GM03348 (cell line): ENCODE data around the gene SAG.
A peak's percentile ranks its signal among the peaks of the same experiment; 100 is the strongest.
"Not testable (repeated sequence)": the region's sequence is repeated elsewhere in the genome, so short reads cannot be mapped to it uniquely, and the experiment has no call there.

ENCODE experiments used
- DNase-seq: peaks from one replicate; pipeline ENCODE4 v3.0.0; 2012; ENCODE audit warnings: low spot score

SAG gene

DNA sequence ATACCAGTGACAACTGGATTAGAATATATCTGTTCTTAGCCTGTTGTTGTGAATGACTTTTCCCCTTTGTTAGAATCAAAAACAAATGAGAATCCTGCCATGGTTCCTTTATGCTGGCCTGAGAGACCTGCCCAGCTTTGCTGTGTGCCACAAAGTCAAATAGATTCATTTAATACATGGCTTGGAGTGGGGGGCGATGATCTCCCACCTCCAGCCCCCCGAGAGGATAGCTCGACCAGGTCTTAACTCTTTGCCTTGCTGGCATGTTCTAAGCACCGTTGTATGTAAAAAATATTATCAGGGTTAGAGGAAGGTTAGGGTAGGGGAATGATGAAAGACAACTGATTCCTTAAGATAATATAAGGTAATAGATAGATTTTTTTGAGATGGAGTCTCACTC, 24.5 kb downstream of the SAG start:
- no peak for DNase-seq

DNA sequence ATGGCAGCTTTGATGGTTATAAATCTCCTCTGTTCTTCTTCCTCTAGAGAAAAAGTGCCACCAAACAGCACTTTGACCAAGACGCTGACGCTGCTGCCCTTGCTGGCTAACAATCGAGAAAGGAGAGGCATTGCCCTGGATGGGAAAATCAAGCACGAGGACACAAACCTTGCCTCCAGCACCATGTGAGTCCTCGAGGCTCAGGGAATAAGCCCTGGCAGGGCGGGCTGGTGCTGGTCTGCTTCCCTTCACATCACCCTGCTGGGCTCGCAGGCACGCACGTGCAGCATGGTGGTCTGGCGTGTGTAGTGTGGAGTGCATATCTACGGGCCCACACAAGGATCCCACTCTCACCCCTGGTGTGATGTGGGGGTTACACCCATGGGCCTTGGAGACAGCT, 27.3 kb downstream of the SAG start:
- DNase-seq, result no peak

DNA sequence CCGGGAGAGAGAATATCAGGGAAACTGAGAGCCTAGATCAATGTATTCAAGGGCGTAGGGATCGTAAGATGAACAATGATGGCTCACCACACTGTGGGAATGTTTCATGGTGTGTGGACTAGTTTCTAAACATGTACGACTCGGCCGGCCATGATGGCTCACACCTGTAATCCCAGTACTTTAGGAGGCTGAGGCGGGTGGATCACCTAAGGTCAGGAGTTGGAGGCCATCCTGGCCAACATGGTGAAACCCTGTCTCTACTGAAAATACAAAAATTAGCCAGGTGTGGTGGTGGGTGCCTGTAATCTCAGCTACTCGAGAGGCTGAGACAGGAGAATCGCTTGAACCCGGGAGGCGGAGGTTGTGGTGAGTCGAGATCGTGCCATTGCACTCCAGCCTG, 28.5 kb downstream of the SAG start:
- DNase-seq, result not testable (repeated sequence)

GRCh38 chr2:233336541-233336940, 28.9 kb downstream of the SAG start:
- DNase-seq, result no peak

- DNase-seq, result no peak
These were observed 30.4 kb downstream of the SAG start for GRCh38 chr2:233338046-233338445.

- DNase-seq, result no peak
These were observed 31.3 kb downstream of the SAG start for GRCh38 chr2:233338812-233339368.

- no peak for DNase-seq
These were observed 31.8 kb downstream of the SAG start for GRCh38 chr2:233339427-233339826.

DNA sequence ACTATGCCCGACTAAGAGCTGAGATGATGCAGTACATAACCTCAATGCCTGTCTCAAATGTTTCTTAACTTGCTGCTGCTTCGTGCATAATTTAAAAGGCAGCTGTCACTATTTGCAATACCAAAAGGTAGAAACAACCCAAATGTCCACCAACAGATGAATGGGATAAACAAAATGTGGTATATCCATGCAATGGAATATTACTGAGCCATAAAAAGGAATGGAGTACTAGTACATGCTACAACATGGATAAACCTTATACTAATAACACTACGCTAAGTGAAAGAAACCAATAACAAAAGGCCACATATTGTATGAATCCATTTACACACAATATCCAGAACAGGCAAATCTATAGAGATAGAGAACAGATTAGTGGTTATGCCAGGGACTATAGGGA, 33.7 kb downstream of the SAG start:
- no peak for DNase-seq

DNA sequence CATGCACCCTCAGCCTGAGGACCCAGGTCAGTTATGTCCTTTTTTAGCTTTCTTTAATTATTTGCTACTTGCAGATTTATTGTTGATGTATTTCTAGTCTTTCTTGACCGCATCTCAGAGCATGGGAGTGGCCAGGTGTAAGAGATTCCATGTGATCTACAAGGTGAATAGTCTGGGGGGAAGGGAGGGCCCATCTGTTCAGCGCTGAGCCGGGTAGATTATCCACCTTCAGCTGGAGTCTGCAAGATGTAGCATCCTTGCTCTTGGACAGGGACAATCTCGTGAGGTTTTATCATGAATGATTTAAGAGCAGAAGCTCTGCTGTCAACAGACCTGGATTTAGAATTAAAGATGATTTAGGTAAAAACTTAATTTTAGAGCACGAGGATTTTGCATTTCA, 34.7 kb downstream of the SAG start:
- no peak for DNase-seq

DNA sequence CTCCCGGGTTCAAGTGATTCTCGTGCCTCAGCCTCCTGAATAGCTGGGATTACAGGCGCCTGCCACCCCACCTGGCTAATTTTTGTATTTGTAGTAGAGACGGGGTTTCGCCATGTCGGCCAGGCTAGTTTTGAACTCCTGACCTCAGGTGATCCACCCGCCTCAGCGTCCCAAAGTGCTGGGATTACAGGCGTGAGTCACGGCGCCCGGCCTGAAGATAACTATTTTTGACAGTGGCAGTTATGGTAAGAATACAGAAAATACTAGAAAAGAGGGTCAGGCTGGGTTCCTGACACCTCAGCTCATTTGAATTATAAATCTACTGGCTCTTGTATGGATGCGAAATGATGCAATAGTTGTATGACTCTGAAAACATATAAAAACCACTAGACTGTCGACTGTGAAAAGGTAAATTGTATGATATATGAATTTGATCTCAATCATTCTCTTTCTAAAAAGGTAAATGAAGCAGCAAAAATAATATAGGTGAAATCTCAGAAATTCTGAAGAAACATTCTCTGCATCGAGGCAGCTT, 35.6 kb downstream of the SAG start:
- DNase-seq, result no peak

- no peak for DNase-seq
These were observed 38.8 kb downstream of the SAG start for GRCh38 chr2:233346376-233346775.

GRCh38 chr2:233346930-233347329, 39.3 kb downstream of the SAG start:
- no peak for DNase-seq

DNA sequence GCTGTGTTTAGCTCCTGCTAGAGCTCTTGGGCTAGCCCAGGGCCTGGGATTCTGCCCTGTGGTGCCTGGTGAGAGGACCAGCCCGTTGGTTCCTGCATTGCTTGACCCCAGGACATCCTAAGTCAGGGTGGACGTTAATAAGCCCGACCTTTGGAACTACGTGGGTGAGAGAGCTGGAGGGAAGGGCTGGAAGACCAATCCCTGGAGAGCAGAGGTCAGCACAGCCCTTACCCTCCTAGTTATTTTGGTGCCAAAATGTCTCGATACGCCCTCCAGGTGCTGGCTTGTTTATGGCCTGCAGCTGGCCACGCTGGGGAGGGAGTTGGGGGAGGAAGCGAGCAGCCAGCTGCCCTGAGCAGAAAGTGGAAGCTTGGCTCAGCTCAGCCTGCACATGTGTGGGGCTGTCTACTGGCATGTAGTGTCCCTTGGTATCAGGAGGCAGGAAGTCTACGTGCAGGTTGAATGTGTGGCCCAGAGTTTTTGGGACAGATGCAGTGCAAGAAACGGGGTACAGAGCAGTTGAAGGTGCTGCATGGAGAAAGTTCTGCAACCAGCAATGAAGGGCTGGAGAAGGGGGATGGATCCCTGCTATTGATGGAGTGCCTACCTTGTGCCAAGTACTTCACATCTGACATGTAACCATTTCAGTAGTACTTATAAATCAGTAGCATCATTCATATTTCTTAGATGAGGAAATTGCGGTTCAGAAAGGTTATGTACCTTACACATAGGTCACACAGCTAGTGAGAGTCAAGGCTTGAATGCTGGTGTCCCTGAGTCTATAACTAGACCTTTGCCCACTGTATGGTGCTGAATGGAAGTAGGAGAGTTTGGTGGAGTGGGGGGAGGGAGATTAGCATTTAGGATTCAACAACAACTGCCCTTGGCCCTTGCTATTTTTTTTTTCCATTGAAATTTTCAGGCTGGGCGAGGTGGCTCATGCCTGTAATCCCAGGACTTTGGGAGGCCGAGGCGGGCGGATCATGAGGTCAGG, 41.7 kb downstream of the SAG start:
- no peak for DNase-seq

DNA sequence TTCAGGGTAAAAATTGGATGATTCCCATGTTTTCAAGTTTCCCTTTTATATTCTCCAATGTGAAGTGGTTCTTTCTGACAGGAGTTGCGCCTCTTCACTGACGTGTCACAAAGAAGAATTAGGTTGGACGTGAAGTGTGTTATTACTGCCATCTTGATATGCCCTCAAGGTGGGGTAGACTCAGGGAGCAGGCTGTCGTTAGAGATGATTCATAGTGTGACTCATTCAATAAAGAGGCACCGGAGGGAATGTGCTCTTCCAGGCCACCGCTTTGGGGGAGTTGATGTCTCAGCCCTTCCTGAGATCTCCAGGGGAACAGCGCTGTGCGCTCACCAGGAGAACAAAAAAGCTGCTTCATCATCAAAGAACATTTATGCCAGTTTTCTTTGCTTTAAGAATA, 43.1 kb downstream of the SAG start:
- DNase-seq, result peak; percentile 84

DNA sequence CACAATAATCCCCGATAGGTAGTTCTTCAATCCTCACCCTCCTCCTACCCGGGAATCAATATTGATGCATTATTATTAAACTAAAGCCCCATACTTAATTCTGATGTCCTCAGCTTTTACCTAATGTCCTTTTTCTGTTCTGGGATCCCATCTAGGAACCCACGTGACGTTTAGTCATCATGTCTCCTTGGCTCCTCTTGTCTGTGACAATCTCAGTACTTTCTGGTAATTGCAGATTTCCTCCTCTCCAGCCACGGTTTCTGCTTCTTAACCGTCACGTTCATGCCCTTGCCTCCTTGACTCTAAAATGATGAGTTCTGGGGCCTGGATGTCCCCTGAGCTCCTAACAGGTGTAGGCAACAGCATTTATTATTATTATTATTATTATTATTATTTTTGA, 43.8 kb downstream of the SAG start:
- DNase-seq, result no peak

DNA sequence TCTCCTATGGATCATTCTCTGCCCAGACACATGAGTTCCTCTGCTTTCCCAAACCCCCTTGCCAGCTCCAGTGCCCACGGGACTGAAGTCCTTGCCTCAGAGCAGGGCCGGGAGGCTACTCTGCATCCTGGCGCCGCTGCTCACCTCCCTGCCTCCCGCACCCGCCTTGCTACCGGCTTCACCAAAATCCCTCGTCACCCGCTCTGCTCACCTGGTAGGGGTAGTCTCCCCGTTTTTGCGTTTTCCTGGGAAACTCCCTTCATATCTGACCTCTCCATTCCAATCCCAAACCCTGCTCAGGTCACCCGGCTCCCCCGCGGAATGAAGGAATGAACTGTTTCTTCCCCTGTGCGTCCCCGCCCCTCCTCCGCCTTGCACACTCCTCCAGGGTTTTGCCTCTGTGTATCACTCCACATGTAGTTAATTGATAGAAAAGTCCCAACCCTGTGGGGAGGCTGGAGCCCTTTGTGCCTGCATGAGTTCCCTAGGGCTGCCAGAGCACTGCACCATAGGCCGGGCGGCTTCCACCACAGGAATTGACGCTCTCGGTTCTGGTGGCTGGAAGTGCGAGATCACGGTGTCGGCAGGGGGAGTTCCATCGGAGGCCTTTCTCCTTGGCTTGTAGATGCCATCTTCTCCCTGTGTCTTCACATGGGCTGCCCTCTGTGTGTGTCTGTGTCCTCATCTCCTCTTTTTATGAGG, 44.7 kb downstream of the SAG start:
- DNase-seq, result no peak

GRCh38 chr2:233353101-233353768, 45.6 kb downstream of the SAG start:
- DNase-seq, result no peak

GRCh38 chr2:233353769-233354499, 46.3 kb downstream of the SAG start, which contains the start of gene DGKD:
Gene DGKD (plus strand): TSS chr2:233354494. CDS start chr2:233354519, 25 bp downstream.
- DNase-seq, result peak; percentile 99

DNA sequence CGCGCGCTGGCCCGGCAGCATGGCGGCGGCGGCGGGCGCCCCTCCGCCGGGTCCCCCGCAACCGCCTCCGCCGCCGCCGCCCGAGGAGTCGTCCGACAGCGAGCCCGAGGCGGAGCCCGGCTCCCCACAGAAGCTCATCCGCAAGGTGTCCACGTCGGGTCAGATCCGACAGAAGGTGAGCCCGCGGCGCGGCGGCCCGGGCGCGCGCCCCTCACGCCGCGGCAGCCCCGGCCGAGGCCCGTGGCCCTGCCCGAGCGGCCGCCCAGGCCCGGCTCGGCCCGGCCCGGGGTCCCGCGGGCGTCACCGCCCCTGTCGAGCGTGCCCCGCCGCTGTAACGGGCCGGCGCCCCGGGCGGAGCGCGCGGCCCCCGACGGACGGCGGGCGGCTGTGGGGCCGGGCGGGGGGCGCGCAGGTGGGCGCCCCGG, 46.9 kb downstream of the SAG start:
- DNase-seq, result no peak

DNA sequence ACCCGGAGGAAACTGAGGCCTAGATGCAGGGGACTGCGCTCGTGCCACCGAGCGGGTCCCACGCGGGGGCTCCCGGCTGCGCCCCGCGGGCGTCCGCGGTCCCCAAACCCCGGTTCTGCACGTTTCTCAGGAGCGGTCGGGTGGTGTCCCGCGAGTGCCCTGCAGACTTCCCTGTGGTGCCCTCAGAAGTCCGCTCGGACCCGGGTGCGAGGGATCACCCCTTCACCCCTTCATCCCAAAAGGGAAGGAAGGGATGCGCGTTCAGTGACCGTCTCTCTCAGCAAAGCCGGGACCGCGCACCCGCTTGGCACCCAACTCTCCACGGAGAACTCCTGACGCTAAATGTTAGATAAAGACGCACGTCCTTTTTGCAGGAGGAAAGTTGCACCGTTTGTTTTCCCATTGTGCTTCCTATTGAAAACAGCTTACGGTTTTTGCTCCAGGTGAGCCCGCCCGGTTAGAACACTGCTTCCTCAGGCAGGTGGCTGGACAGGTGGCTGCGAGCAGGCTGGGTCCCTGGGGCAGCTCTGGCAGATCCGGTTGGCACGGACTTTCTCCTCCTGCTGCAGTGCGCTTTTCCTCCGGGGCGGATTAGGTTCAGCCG, 47.5 kb downstream of the SAG start:
- peak; percentile 51 for DNase-seq

- no peak for DNase-seq
These were observed 48.3 kb downstream of the SAG start for GRCh38 chr2:233355916-233356315.
